HCT116 (cell line): ENCODE measurements around the gene NOC2L. TPM values are rescaled to one million over a fixed set of nuclear protein-coding genes. Genes with fewer than 3 reads are reported as not detected.

ENCODE experiments used
- ATAC-seq: fragments of 200-7000 bp; cut with Tn5 transposase; 2 replicates; pipeline ENCODE4 v1.9.1; 2020; ENCODE audit warnings: mild to moderate bottlenecking, moderate library complexity
- BruUV-seq: library from RNA; stranded (reverse); fragments of 400-500 nt; replicated peaks from 2 replicates; lab custom pipeline; 2021; lab: Mats Ljungman, UMichigan
- CTCF ChIA-PET: fragments of 300-600 bp; sonication (Branson Sonifier 250); formaldehyde crosslinking; loops from one replicate; lab custom pipeline; 2021; ENCODE audit warnings: antibody characterized with exemption; lab: Charles Lee
- POLR2A ChIA-PET: fragments of 300-600, 350-600 bp; sonication (Branson Sonifier 250); formaldehyde crosslinking; loops from one replicate; lab custom pipeline; 2021; ENCODE audit warnings: antibody characterized with exemption; lab: Charles Lee
- RAD21 ChIA-PET, 2 experiments: fragments of 300-600 bp; sonication (Branson Sonifier 250); formaldehyde crosslinking; loops; one replicate each; lab custom pipeline; 2023; ENCODE audit warnings: low total read pairs in 2 of 2; ENCODE audit not compliant: uncharacterized antibody in 2 of 2, unreplicated experiment in 2 of 2, low non-redundant PET in 1 of 2; lab: Charles Lee
- DNase-seq: peaks from one replicate; pipeline ENCODE4 v3.0.0-alpha.2; 2010; ENCODE audit warnings: low read depth, low spot score
- H2AFZ ChIP-seq: fragments of 200-600 bp; shearing (Covaris generic), sonication (generic); 2 replicates; pipeline ENCODE4 v1.6.1; 2017; ENCODE audit warnings: low read depth, mixed run types, mixed read lengths, antibody characterized with exemption, low read length; ENCODE audit not compliant: poor library complexity, severe bottlenecking
- H3K27ac ChIP-seq: 2 replicates; pipeline ENCODE4 v1.5.1; 2012; ENCODE audit warnings: low read depth, low read length
- H3K27me3 ChIP-seq: fragments of 200-600 bp; sonication (generic); 2 replicates; pipeline ENCODE4 v1.6.1; 2016; ENCODE audit warnings: mixed run types, low read length, mixed read lengths; ENCODE audit not compliant: insufficient read depth
- H3K36me3 ChIP-seq, 2 experiments: fragments of 200-500 bp in 1 of 2; fragments of 200-600 bp in 1 of 2; sonication (Bioruptor generic) in 1 of 2; sonication (generic) in 1 of 2; 2 replicates each; pipeline versions ENCODE4 v1.5.1 to v1.6.1; 2014 to 2016; ENCODE audit warnings: low read length in 2 of 2, inconsistent platforms in 1 of 2, mixed read lengths in 1 of 2, mixed run types in 1 of 2; ENCODE audit not compliant: insufficient read depth in 2 of 2, control insufficient read depth in 1 of 2
- H3K4me1 ChIP-seq, 2 experiments: fragments of 200-600 bp in 1 of 2; sonication (generic) in 1 of 2; 2 replicates each; pipeline versions ENCODE4 v1.5.1 to v1.6.1; 2012 to 2017; ENCODE audit warnings: low read length in 2 of 2, inconsistent platforms in 1 of 2, mild to moderate bottlenecking in 1 of 2, mixed read lengths in 1 of 2, mixed run types in 1 of 2, moderate library complexity in 1 of 2; ENCODE audit not compliant: insufficient read depth in 2 of 2, control insufficient read depth in 1 of 2
- H3K4me2 ChIP-seq: fragments of 200-600 bp; sonication (generic); 2 replicates; pipeline ENCODE4 v1.6.1; 2017; ENCODE audit warnings: mixed run types, low read length, mixed read lengths
- H3K4me3 ChIP-seq, 2 experiments: fragments of 200-600 bp in 1 of 2; sonication (generic) in 1 of 2; replicated peaks in 1 of 2; 2 replicates each; pipeline ENCODE4 v1.5.1; 2011 to 2016; ENCODE audit warnings: low read length in 2 of 2, control low read depth in 1 of 2, low read depth in 1 of 2, mild to moderate bottlenecking in 1 of 2, mixed read lengths in 1 of 2, mixed run types in 1 of 2
- H3K79me2 ChIP-seq: fragments of 200-600 bp; sonication (generic); 2 replicates; pipeline ENCODE4 v1.6.1; 2017; ENCODE audit warnings: mild to moderate bottlenecking, mixed run types, low read length, moderate library complexity, mixed read lengths; ENCODE audit not compliant: insufficient read depth
- H3K9ac ChIP-seq: fragments of 200-600 bp; sonication (generic); 2 replicates; pipeline ENCODE4 v1.6.1; 2016; ENCODE audit warnings: low read length, mixed read lengths
- H3K9me2 ChIP-seq: fragments of 200-600 bp; sonication (generic), shearing (Covaris generic); 2 replicates; pipeline ENCODE4 v1.6.1; 2017; ENCODE audit warnings: mixed run types, mild to moderate bottlenecking, moderate library complexity; ENCODE audit not compliant: insufficient read depth
- H3K9me3 ChIP-seq, 2 experiments: fragments of 200-500 bp in 1 of 2; fragments of 200-600 bp in 1 of 2; sonication (Bioruptor generic) in 1 of 2; sonication (generic) in 1 of 2; 2 replicates each; pipeline ENCODE4 v1.6.1; 2014 to 2017; ENCODE audit warnings: low read length in 2 of 2, mixed read lengths in 2 of 2, inconsistent platforms in 1 of 2, low read depth in 1 of 2, mild to moderate bottlenecking in 1 of 2, mixed run types in 1 of 2, moderate library complexity in 1 of 2; ENCODE audit not compliant: control insufficient read depth in 1 of 2, insufficient read depth in 1 of 2
- H4K20me1 ChIP-seq: fragments of 200-600 bp; sonication (generic), shearing (Covaris generic); 2 replicates; pipeline ENCODE4 v1.6.1; 2017; ENCODE audit warnings: mixed run types, mild to moderate bottlenecking, moderate library complexity; ENCODE audit not compliant: insufficient read depth
- ATF3 ChIP-seq: IDR thresholded peaks from 2 replicates; pipeline ENCODE4 v1.6.1; 2012
- CBX3 ChIP-seq: IDR thresholded peaks from 2 replicates; pipeline ENCODE4 v1.6.1; 2012; ENCODE audit warnings: low read depth
- CEBPB ChIP-seq: IDR thresholded peaks from 2 replicates; pipeline ENCODE4 v1.6.1; 2012; ENCODE audit warnings: low read depth
- CTCF ChIP-seq, 3 experiments: fragments of 200-600 bp in 1 of 3; sonication (generic) in 1 of 3; IDR thresholded peaks in 2 of 3; conservative IDR thresholded peaks in 1 of 3; 2 replicates each; pipeline ENCODE4 v1.5.1; 2012 to 2017; ENCODE audit warnings: low read depth in 2 of 3, low read length in 2 of 3, antibody characterized with exemption in 1 of 3, borderline replicate concordance in 1 of 3, control low read depth in 1 of 3, mild to moderate bottlenecking in 1 of 3, mixed read lengths in 1 of 3, mixed run types in 1 of 3, moderate library complexity in 1 of 3; ENCODE audit not compliant: insufficient read depth in 1 of 3
- EGR1 ChIP-seq: IDR thresholded peaks from 2 replicates; pipeline ENCODE4 v1.6.1; 2012; ENCODE audit warnings: low read depth
- EZH2 ChIP-seq: fragments of 200-600 bp; sonication (generic); IDR thresholded peaks from 2 replicates; pipeline ENCODE4 v1.6.1; 2017; ENCODE audit warnings: antibody characterized with exemption, mixed run types
- EZH2phosphoT487 ChIP-seq: fragments of 200-600 bp; IDR thresholded peaks from 2 replicates; pipeline ENCODE4 v1.6.1; 2018; ENCODE audit warnings: antibody characterized with exemption, borderline replicate concordance
- FOSL1 ChIP-seq: IDR thresholded peaks from 2 replicates; pipeline ENCODE4 v1.6.1; 2012; ENCODE audit warnings: low read depth
- JUND ChIP-seq: IDR thresholded peaks from 2 replicates; pipeline ENCODE4 v1.6.1; 2012
- MAX ChIP-seq: IDR thresholded peaks from 2 replicates; pipeline ENCODE4 v1.6.1; 2012
- RAD21 ChIP-seq: IDR thresholded peaks from 2 replicates; pipeline ENCODE4 v1.6.1; 2012; ENCODE audit warnings: low read depth, mild to moderate bottlenecking
- SIN3A ChIP-seq: IDR thresholded peaks from 2 replicates; pipeline ENCODE4 v1.6.1; 2012; ENCODE audit warnings: low read depth
- SP1 ChIP-seq: IDR thresholded peaks from 2 replicates; pipeline ENCODE4 v1.6.1; 2012; ENCODE audit warnings: low read depth
- SRF ChIP-seq: IDR thresholded peaks from 2 replicates; pipeline ENCODE4 v1.6.1; 2012; ENCODE audit warnings: low read depth
- YY1 ChIP-seq: IDR thresholded peaks from 2 replicates; pipeline ENCODE4 v1.6.1; 2011; ENCODE audit warnings: low read length, low read depth, moderate library complexity, mild to moderate bottlenecking; ENCODE audit not compliant: insufficient replicate concordance; ENCODE audit errors: extremely low read depth
- ZBTB33 ChIP-seq: IDR thresholded peaks from 2 replicates; pipeline ENCODE4 v1.6.1; 2011; ENCODE audit warnings: mild to moderate bottlenecking, low read length, moderate library complexity; ENCODE audit not compliant: insufficient replicate concordance; ENCODE audit errors: extremely low read depth
- ZFX ChIP-seq: fragments of 450-650 bp; IDR thresholded peaks from 2 replicates; pipeline ENCODE4 v1.6.1; 2017
- ZNF274 ChIP-seq: fragments of 200-500 bp; sonication (Bioruptor generic); IDR thresholded peaks from 2 replicates; pipeline ENCODE4 v1.6.1; 2014; ENCODE audit warnings: mild to moderate bottlenecking, low read depth, low read length, inconsistent platforms
- intact Hi-C: fragments of 100-400 bp; cut with micrococcal nuclease; formaldehyde crosslinking; loops from 2 replicates; pipeline ENCODE4 v1.10.0; 2022
- total RNA-seq: library from RNA; stranded (reverse); gene quantifications from one replicate; pipeline ENCODE4 v1.2.1, GENCODE V29; 2021; ENCODE audit not compliant: unreplicated experiment

The NOC2L gene
- total RNA-seq, 1 experiment from 2014 or later = 260 TPM

- H3K4me1 ChIP-seq = peaks cover 14 to 35% of the 10 kb centered on the region in 2 experiments
- H3K9me3 ChIP-seq = no peaks in the 10 kb centered on the region; a peak in 1 of 4 replicates
- H4K20me1 ChIP-seq = no peaks in the 10 kb centered on the region
- no peaks in the 10 kb centered on the region for H3K9me2 ChIP-seq
- no peak overlapping the region for H2AFZ ChIP-seq
- TF ChIP-seq ZBTB33 (no peak), CEBPB (no peak), ATF3 (no peak), SIN3A (no peak), EZH2 (no peak), CBX3 (no peak), ZFX (no peak), YY1 (no peak), FOSL1 (no peak), MAX (no peak), EGR1 (no peak), CTCF (IDR thresholded peaks at IDR 0.05 in 2 of 3, conservative IDR thresholded peaks at IDR 0.05 in 1 of 3; ENCODE audit: borderline replicate concordance in 1 of 3, insufficient read depth in 1 of 3, low read depth in 2 of 3, low read length in 2 of 3) (no peak), JUND (no peak), EZH2phosphoT487 (no peak), SRF (no peak), ZNF274 (no peak), RAD21 (no peak), SP1 (no peak)
- RAD21 ChIA-PET = no interaction called here
- H3K27ac ChIP-seq = no peak overlapping the region
- POLR2A ChIA-PET = no interaction called here
- H3K9ac ChIP-seq = no peak overlapping the region
- intact Hi-C loops = no loop called here
- no peaks in the 10 kb centered on the region for H3K36me3 ChIP-seq
- H3K27me3 ChIP-seq = no peaks in the 10 kb centered on the region
- no peak overlapping the region for H3K4me3 ChIP-seq
- no peaks in the 10 kb centered on the region; the same call in 1 of the 2 replicates for H3K79me2 ChIP-seq
- DNase-seq (no peak), ATAC-seq (no peak)
- CTCF ChIA-PET = no interaction called here
- H3K4me2 ChIP-seq = no peak overlapping the region
- no TSS peak for BruUV-seq
Measured at GRCh38 chr1:970973-971730, 12.1 kb upstream of the NOC2L start.
